GM23338 (cell line): Measurements from ENCODE around the gene KCNAB1. TPM values are rescaled to one million over a fixed set of nuclear protein-coding genes. Genes with fewer than 3 reads are reported as not detected.
"Not testable (repeated sequence)": the region's sequence is repeated elsewhere in the genome, so short reads cannot be mapped to it uniquely, and the experiment has no call there.

Experiments used
- ATAC-seq: fragments of 200-7000 bp; cut with Tn5 transposase; 3 replicates; pipeline ENCODE4 v1.9.1; 2020
- DNase-seq: peaks from one replicate; pipeline ENCODE4 v3.0.0-alpha.2; 2015; ENCODE audit warnings: low spot score
- H2AFZ ChIP-seq: fragments of 200-600 bp; sonication (generic); 2 replicates; pipeline ENCODE4 v1.8.0; 2016; ENCODE audit warnings: antibody characterized with exemption, mild to moderate bottlenecking, moderate library complexity
- H3F3A ChIP-seq: fragments of 200-600 bp; sonication (generic); replicated peaks from 2 replicates; pipeline ENCODE4 v1.8.0; 2017; ENCODE audit warnings: antibody characterized with exemption, mixed run types, low read depth
- H3K27ac ChIP-seq: fragments of 200-600 bp; sonication (generic); 2 replicates; pipeline ENCODE4 v1.6.1; 2016; ENCODE audit warnings: low read depth
- H3K27me3 ChIP-seq: fragments of 200-600 bp; sonication (generic); 2 replicates; pipeline ENCODE4 v1.8.0; 2016; ENCODE audit warnings: mild to moderate bottlenecking, mixed run types, moderate library complexity; ENCODE audit not compliant: insufficient read depth
- H3K36me3 ChIP-seq: fragments of 200-600 bp; sonication (generic); 2 replicates; pipeline ENCODE4 v1.8.0; 2016; ENCODE audit warnings: mild to moderate bottlenecking; ENCODE audit not compliant: insufficient read depth
- H3K4me1 ChIP-seq: fragments of 200-600 bp; sonication (generic); 2 replicates; pipeline ENCODE4 v1.8.0; 2016; ENCODE audit warnings: mild to moderate bottlenecking, moderate library complexity; ENCODE audit not compliant: insufficient read depth
- H3K4me2 ChIP-seq: fragments of 200-600 bp; sonication (generic); 2 replicates; pipeline ENCODE4 v1.7.1; 2017; ENCODE audit warnings: mixed run types
- H3K4me3 ChIP-seq: fragments of 200-600 bp; sonication (generic); 2 replicates; pipeline ENCODE4 v1.6.1; 2016; ENCODE audit warnings: mixed run types
- H3K79me2 ChIP-seq: fragments of 200-600 bp; sonication (generic); replicated peaks from 2 replicates; pipeline ENCODE4 v1.8.0; 2017; ENCODE audit warnings: mild to moderate bottlenecking; ENCODE audit not compliant: insufficient read depth
- H3K9me2 ChIP-seq: fragments of 200-600 bp; sonication (generic); 2 replicates; pipeline ENCODE4 v1.8.0; 2017; ENCODE audit not compliant: insufficient read depth
- H4K20me1 ChIP-seq: fragments of 200-600 bp; sonication (generic); replicated peaks from 2 replicates; pipeline ENCODE4 v1.8.0; 2017; ENCODE audit warnings: mild to moderate bottlenecking; ENCODE audit not compliant: insufficient read depth
- H3K27ac Mint-ChIP-seq: 2 replicates; pipeline ENCODE4 v1.8.0; 2020; ENCODE audit warnings: inconsistent platforms, mild to moderate bottlenecking, moderate library complexity, mixed read lengths
- H3K27me3 Mint-ChIP-seq: 3 replicates; pipeline ENCODE4 v1.8.0; 2022; ENCODE audit warnings: low read depth, mild to moderate bottlenecking, moderate library complexity, mixed read lengths, inconsistent platforms; ENCODE audit not compliant: insufficient read depth, poor library complexity
- H3K36me3 Mint-ChIP-seq: 3 replicates; pipeline ENCODE4 v1.8.0; 2021; ENCODE audit warnings: low read depth, mild to moderate bottlenecking, inconsistent platforms, moderate library complexity, mixed read lengths
- H3K4me1 Mint-ChIP-seq: 3 replicates; pipeline ENCODE4 v1.8.0; 2020; ENCODE audit warnings: mild to moderate bottlenecking, inconsistent platforms, mixed read lengths
- H3K4me3 Mint-ChIP-seq: 3 replicates; pipeline ENCODE4 v1.8.0; 2021; ENCODE audit warnings: moderate library complexity, mild to moderate bottlenecking, inconsistent platforms, mixed read lengths
- H3K9me3 Mint-ChIP-seq: 3 replicates; pipeline ENCODE4 v1.8.0; 2020; ENCODE audit warnings: moderate library complexity, mild to moderate bottlenecking, inconsistent platforms, mixed read lengths
- CREB1 ChIP-seq: fragments of 250-450 bp; sonication (Bioruptor Pico); IDR thresholded peaks from 2 replicates; pipeline ENCODE4 v1.5.0; 2020; ENCODE audit warnings: low read depth, mild to moderate bottlenecking, moderate library complexity
- EZH2 ChIP-seq: fragments of 200-600 bp; sonication (generic); IDR thresholded peaks from one replicate; pipeline ENCODE4 v1.8.0; 2017; ENCODE audit warnings: antibody characterized with exemption, mild to moderate bottlenecking, low read depth; ENCODE audit not compliant: unreplicated experiment
- EZH2phosphoT487 ChIP-seq: fragments of 200-600 bp; sonication (generic); IDR thresholded peaks from one replicate; pipeline ENCODE4 v1.8.1; 2018; ENCODE audit warnings: antibody characterized with exemption; ENCODE audit not compliant: unreplicated experiment
- JUNB ChIP-seq: IDR thresholded peaks from one replicate; pipeline ENCODE4 v1.6.1; 2016; ENCODE audit warnings: antibody characterized with exemption; ENCODE audit not compliant: unreplicated experiment
- NANOG ChIP-seq: IDR thresholded peaks from 2 replicates; pipeline ENCODE4 v1.6.1; 2016; ENCODE audit warnings: antibody characterized with exemption, borderline replicate concordance
- POLR2AphosphoS5 ChIP-seq: IDR thresholded peaks from 2 replicates; pipeline ENCODE4 v1.6.1; 2016; ENCODE audit warnings: antibody characterized with exemption, low read depth
- STAT1 ChIP-seq: IDR thresholded peaks from one replicate; pipeline ENCODE4 v1.6.1; 2016; ENCODE audit warnings: antibody characterized with exemption; ENCODE audit not compliant: unreplicated experiment
- ZNF114 ChIP-seq: fragments of 250-450 bp; sonication (Bioruptor Pico); IDR thresholded peaks from 2 replicates; pipeline ENCODE4 v1.5.0; 2020; ENCODE audit warnings: mild to moderate bottlenecking, moderate library complexity
- ZNF331 ChIP-seq: fragments of 250-450 bp; sonication (Bioruptor Pico); IDR thresholded peaks from 2 replicates; pipeline ENCODE4 v1.5.0; 2020; ENCODE audit warnings: low read depth, mild to moderate bottlenecking, moderate library complexity
- polyA plus RNA-seq: library from polyadenylated mRNA; unstranded; fragments of >200 nt; fragmentation: Nextera tagmentation; extraction: Ambion mirVana; gene quantifications from 2 replicates; pipeline ENCODE4 v1.2.1, GENCODE V29; 2016
- total RNA-seq: library from RNA; depleted of rRNA; stranded (reverse); fragments of >200 nt; shearing (Covaris generic); gene quantifications from 2 replicates; pipeline ENCODE4 v1.2.3, GENCODE V29; 2014
- TF ChIP-seq, protein P1 (sequence below), 2 experiments: fragments of 200-600 bp in 1 of 2; sonication (generic) in 1 of 2; conservative IDR thresholded peaks; 2 replicates each; pipeline versions ENCODE4 v1.5.1 to v1.6.1; 2016 to 2017; ENCODE audit warnings: antibody characterized with exemption in 2 of 2, low read depth in 2 of 2, mild to moderate bottlenecking in 2 of 2, moderate library complexity in 1 of 2
- TF ChIP-seq, protein P2 (sequence below): fragments of 250-450 bp; sonication (Bioruptor Pico); IDR thresholded peaks from 2 replicates; pipeline ENCODE4 v1.5.0; 2020; ENCODE audit warnings: mild to moderate bottlenecking, moderate library complexity

The KCNAB1 gene
- total and polyA plus RNA-seq, 2 experiments from 2014 or later = 0.69 to 2.6 TPM

DNA sequence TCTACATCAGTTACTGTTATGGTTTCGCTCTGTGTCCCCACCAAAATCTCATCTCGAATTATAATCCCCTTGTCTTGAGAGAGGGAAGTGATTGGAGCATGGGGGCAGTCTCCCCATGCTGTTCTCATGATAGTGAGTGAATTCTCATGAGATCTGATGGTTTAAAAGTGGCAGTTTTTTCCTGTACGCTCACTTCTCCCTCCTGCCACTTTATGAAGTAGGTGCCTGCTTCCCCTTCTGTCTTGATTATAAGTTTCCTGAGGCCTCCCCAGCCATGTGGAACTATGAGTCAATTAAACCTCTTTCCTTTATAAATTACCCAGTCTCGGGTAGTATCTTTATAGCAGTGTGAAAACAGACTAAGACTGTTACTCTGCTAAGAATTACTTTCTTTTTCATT lies 449.5 kb downstream of the KCNAB1 start:
- not testable (repeated sequence) for DNase-seq

DNA sequence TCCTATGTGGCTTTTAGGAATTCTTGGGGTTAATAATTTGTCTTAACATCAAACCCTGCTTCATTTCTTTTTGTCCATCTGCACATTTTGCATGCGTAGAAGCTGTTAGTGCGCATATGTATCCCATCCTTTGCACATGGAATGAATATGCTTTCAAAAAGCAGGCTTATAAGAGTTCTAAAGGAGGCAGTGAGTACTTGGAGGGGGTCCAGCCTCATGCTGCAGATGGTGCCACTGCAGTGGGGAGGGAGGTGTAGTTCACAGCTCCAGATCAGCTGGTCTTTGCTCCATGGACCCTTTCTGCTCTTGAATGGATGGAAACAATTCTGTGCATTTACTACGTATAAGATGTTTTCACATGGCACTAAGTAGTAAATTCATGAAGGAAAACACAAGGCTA lies 455.3 kb downstream of the KCNAB1 start:
- H3K9me2 ChIP-seq = no peaks in the 10 kb centered on the region
- H3K4me1 ChIP-seq = peaks cover 7% of the 10 kb centered on the region
- no peaks in the 10 kb centered on the region for H3K27me3 ChIP-seq
- H4K20me1 ChIP-seq = no peaks in the 10 kb centered on the region
- no peak for ATAC-seq
- TF ChIP-seq EZH2 (no peak), NANOG (no peak), JUNB (no peak)
- no peaks in the 10 kb centered on the region for H3K9me3 Mint-ChIP-seq
- no peaks in the 10 kb centered on the region for H3F3A ChIP-seq
- H3K36me3 ChIP-seq = no peaks in the 10 kb centered on the region
- no peak overlapping the region for H3K4me3 Mint-ChIP-seq
- H2AFZ ChIP-seq = 0 out of 2 replicates have a peak overlapping the region, but pooled peaks have one; percentile 47
- no peaks in the 10 kb centered on the region for H3K79me2 ChIP-seq
- no peak overlapping the region for H3K27ac ChIP-seq
- peaks cover 7% of the 10 kb centered on the region; the same call in 2 of the 3 replicates for H3K4me1 Mint-ChIP-seq
- no peak for DNase-seq
- H3K27ac Mint-ChIP-seq = no peak overlapping the region
- H3K27me3 Mint-ChIP-seq = peaks cover 1% of the 10 kb centered on the region
- no peak overlapping the region for H3K4me2 ChIP-seq
- no peak overlapping the region for H3K4me3 ChIP-seq
- H3K36me3 Mint-ChIP-seq = no peaks in the 10 kb centered on the region

More for the DNA sequence above, 449.5 kb downstream of the KCNAB1 start:
- H4K20me1 ChIP-seq, H3K9me3 Mint-ChIP-seq, H3K4me2 ChIP-seq, H3K79me2 ChIP-seq, H3K27me3 ChIP-seq, H3K4me3 ChIP-seq, H3K27me3 Mint-ChIP-seq, H3K4me1 ChIP-seq, H3K9me2 ChIP-seq, H3F3A ChIP-seq, H3K4me3 Mint-ChIP-seq, H3K36me3 Mint-ChIP-seq, H3K27ac ChIP-seq, H3K4me1 Mint-ChIP-seq, H3K36me3 ChIP-seq, H3K27ac Mint-ChIP-seq, ATAC-seq: not testable (repeated sequence)
- 0 out of 2 replicates have a peak overlapping the region, but pooled peaks have one; percentile 30 for H2AFZ ChIP-seq

DNA sequence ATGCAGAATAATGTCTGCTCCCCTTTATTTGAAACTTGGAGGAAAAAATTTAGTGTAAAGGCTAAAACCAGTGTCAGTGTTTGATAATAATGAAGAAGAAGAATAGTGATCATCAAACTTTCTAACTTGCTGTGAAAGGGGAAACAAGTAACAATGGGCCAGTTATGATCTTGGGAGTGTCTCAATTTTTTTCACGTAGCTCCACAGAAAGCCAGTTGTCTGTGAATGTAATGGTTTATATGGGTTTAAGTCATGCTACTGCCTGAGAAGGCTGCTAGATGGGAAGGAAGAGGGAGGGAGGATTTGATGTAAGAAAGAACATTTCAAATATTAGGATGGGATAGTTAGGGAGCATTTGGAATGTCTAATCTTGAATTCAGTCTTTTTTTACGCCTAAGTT lies 455.7 kb downstream of the KCNAB1 start:
- H4K20me1 ChIP-seq = no peaks in the 10 kb centered on the region
- no peak for TF ChIP-seq ZNF331 (CRISPR knock-in tag)
- no peak for TF ChIP-seq POLR2AphosphoS5
- TF ChIP-seq CREB1 (CRISPR knock-in tag) = no peak
- no peak for TF ChIP-seq STAT1
- TF ChIP-seq, protein P1, sequence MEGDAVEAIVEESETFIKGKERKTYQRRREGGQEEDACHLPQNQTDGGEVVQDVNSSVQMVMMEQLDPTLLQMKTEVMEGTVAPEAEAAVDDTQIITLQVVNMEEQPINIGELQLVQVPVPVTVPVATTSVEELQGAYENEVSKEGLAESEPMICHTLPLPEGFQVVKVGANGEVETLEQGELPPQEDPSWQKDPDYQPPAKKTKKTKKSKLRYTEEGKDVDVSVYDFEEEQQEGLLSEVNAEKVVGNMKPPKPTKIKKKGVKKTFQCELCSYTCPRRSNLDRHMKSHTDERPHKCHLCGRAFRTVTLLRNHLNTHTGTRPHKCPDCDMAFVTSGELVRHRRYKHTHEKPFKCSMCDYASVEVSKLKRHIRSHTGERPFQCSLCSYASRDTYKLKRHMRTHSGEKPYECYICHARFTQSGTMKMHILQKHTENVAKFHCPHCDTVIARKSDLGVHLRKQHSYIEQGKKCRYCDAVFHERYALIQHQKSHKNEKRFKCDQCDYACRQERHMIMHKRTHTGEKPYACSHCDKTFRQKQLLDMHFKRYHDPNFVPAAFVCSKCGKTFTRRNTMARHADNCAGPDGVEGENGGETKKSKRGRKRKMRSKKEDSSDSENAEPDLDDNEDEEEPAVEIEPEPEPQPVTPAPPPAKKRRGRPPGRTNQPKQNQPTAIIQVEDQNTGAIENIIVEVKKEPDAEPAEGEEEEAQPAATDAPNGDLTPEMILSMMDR (conservative IDR thresholded peaks at IDR 0.05; ENCODE audit: low read depth in 2 of 2) = no peak
- TF ChIP-seq, protein P2, sequence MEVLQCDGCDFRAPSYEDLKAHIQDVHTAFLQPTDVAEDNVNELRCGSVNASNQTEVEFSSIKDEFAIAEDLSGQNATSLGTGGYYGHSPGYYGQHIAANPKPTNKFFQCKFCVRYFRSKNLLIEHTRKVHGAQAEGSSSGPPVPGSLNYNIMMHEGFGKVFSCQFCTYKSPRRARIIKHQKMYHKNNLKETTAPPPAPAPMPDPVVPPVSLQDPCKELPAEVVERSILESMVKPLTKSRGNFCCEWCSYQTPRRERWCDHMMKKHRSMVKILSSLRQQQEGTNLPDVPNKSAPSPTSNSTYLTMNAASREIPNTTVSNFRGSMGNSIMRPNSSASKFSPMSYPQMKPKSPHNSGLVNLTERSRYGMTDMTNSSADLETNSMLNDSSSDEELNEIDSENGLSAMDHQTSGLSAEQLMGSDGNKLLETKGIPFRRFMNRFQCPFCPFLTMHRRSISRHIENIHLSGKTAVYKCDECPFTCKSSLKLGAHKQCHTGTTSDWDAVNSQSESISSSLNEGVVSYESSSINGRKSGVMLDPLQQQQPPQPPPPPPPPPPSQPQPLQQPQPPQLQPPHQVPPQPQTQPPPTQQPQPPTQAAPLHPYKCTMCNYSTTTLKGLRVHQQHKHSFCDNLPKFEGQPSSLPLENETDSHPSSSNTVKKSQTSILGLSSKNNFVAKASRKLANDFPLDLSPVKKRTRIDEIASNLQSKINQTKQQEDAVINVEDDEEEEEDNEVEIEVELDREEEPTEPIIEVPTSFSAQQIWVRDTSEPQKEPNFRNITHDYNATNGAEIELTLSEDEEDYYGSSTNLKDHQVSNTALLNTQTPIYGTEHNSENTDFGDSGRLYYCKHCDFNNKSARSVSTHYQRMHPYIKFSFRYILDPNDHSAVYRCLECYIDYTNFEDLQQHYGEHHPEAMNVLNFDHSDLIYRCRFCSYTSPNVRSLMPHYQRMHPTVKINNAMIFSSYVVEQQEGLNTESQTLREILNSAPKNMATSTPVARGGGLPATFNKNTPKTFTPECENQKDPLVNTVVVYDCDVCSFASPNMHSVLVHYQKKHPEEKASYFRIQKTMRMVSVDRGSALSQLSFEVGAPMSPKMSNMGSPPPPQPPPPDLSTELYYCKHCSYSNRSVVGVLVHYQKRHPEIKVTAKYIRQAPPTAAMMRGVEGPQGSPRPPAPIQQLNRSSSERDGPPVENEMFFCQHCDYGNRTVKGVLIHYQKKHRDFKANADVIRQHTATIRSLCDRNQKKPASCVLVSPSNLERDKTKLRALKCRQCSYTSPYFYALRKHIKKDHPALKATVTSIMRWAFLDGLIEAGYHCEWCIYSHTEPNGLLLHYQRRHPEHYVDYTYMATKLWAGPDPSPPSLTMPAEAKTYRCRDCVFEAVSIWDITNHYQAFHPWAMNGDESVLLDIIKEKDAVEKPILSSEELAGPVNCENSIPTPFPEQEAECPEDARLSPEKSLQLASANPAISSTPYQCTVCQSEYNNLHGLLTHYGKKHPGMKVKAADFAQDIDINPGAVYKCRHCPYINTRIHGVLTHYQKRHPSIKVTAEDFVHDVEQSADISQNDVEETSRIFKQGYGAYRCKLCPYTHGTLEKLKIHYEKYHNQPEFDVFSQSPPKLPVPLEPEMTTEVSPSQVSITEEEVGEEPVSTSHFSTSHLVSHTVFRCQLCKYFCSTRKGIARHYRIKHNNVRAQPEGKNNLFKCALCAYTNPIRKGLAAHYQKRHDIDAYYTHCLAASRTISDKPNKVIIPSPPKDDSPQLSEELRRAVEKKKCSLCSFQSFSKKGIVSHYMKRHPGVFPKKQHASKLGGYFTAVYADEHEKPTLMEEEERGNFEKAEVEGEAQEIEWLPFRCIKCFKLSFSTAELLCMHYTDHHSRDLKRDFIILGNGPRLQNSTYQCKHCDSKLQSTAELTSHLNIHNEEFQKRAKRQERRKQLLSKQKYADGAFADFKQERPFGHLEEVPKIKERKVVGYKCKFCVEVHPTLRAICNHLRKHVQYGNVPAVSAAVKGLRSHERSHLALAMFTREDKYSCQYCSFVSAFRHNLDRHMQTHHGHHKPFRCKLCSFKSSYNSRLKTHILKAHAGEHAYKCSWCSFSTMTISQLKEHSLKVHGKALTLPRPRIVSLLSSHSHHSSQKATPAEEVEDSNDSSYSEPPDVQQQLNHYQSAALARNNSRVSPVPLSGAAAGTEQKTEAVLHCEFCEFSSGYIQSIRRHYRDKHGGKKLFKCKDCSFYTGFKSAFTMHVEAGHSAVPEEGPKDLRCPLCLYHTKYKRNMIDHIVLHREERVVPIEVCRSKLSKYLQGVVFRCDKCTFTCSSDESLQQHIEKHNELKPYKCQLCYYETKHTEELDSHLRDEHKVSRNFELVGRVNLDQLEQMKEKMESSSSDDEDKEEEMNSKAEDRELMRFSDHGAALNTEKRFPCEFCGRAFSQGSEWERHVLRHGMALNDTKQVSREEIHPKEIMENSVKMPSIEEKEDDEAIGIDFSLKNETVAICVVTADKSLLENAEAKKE (CRISPR knock-in tag) = no peak
- TF ChIP-seq ZNF114 = no peak
- no peak for TF ChIP-seq EZH2phosphoT487
- TF ChIP-seq EZH2 = no peak

More for the DNA sequence above, 455.7 kb downstream of the KCNAB1 start:
- Mint-ChIP-seq H3K27ac (no peak overlapping the region), H3K4me1 (peaks cover 7% of the 10 kb centered on the region; the same call in 2 of the 3 replicates), H3K36me3 (no peaks in the 10 kb centered on the region), H3K9me3 (no peaks in the 10 kb centered on the region), H3K27me3 (peaks cover 1% of the 10 kb centered on the region), H3K4me3 (no peak overlapping the region)
- Histone ChIP-seq H3F3A (no peaks in the 10 kb centered on the region), H3K9me2 (no peaks in the 10 kb centered on the region), H3K27ac (no peak overlapping the region), H3K4me2 (no peak overlapping the region), H3K4me1 (peaks cover 7% of the 10 kb centered on the region), H3K4me3 (no peak overlapping the region), H3K27me3 (no peaks in the 10 kb centered on the region), H3K79me2 (no peaks in the 10 kb centered on the region), H3K36me3 (no peaks in the 10 kb centered on the region), H2AFZ (0 out of 2 replicates have a peak overlapping the region, but pooled peaks have one; percentile 47)
- DNase-seq = no peak
- ATAC-seq = no peak
